ENCODE results near the gene NF2.

DNA sequence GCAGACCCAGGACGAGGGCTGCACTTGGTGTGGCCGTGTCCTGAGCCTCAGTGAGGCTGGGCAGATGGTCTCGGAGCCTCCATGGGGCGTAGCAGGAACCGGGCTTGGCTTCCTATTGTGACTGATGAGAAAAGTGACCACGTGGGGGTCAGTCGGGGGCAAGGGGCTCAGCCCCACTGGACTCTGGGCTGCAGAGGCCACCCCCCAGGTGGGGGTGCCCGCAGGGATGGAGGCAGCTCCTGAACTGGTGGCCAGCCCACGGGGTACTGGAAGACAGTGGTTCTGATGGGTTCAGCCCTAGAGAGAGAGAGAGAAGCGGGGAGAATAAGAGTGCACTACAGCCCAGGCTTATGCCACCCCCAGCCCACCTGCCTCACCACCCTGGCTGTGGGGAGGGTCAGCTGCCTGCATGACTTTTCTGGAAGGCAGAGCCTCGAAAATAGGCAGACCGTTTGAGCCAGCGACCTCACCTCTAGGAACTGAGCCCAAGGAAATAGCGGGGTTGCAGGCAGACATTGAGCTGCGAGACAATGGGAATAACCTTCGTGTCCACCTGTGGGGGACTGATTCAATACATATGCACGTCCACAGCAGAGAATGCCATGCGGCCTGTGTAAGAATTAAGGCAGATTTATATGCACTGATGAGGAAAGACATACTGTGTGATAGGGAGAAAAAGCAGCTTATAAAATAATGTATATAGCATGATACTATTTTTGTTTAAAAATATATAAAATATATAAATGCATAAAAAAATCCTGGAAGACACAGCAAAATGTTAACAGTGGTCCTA is 127.8 kb downstream of the NF2 start:
- TF ChIP-seq ARNTL (CRISPR knock-in tag; IDR thresholded peaks at IDR 0.05; ENCODE audit: borderline replicate concordance, low read depth): no peak
- TF ChIP-seq ZFP3 (CRISPR knock-in tag; IDR thresholded peaks at IDR 0.05): no peak
- TF ChIP-seq ZFP30 (CRISPR knock-in tag; IDR thresholded peaks at IDR 0.05): no peak
- TF ChIP-seq SNAI2 (CRISPR knock-in tag; IDR thresholded peaks at IDR 0.05): no peak
- TF ChIP-seq ZC3H10 (CRISPR knock-in tag; IDR thresholded peaks at IDR 0.05): no peak
- TF ChIP-seq, protein P1, sequence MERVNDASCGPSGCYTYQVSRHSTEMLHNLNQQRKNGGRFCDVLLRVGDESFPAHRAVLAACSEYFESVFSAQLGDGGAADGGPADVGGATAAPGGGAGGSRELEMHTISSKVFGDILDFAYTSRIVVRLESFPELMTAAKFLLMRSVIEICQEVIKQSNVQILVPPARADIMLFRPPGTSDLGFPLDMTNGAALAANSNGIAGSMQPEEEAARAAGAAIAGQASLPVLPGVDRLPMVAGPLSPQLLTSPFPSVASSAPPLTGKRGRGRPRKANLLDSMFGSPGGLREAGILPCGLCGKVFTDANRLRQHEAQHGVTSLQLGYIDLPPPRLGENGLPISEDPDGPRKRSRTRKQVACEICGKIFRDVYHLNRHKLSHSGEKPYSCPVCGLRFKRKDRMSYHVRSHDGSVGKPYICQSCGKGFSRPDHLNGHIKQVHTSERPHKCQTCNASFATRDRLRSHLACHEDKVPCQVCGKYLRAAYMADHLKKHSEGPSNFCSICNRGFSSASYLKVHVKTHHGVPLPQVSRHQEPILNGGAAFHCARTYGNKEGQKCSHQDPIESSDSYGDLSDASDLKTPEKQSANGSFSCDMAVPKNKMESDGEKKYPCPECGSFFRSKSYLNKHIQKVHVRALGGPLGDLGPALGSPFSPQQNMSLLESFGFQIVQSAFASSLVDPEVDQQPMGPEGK (CRISPR knock-in tag; IDR thresholded peaks at IDR 0.05; ENCODE audit: borderline replicate concordance): no peak
- no peak for TF ChIP-seq GLIS3 (CRISPR knock-in tag; IDR thresholded peaks at IDR 0.05)
- no peak for TF ChIP-seq ESRRG (CRISPR knock-in tag; IDR thresholded peaks at IDR 0.05)
- no peak for TF ChIP-seq RARB (CRISPR knock-in tag; IDR thresholded peaks at IDR 0.05)
- no peak for TF ChIP-seq CSDC2 (CRISPR knock-in tag; IDR thresholded peaks at IDR 0.05)
- TF ChIP-seq, protein P2, sequence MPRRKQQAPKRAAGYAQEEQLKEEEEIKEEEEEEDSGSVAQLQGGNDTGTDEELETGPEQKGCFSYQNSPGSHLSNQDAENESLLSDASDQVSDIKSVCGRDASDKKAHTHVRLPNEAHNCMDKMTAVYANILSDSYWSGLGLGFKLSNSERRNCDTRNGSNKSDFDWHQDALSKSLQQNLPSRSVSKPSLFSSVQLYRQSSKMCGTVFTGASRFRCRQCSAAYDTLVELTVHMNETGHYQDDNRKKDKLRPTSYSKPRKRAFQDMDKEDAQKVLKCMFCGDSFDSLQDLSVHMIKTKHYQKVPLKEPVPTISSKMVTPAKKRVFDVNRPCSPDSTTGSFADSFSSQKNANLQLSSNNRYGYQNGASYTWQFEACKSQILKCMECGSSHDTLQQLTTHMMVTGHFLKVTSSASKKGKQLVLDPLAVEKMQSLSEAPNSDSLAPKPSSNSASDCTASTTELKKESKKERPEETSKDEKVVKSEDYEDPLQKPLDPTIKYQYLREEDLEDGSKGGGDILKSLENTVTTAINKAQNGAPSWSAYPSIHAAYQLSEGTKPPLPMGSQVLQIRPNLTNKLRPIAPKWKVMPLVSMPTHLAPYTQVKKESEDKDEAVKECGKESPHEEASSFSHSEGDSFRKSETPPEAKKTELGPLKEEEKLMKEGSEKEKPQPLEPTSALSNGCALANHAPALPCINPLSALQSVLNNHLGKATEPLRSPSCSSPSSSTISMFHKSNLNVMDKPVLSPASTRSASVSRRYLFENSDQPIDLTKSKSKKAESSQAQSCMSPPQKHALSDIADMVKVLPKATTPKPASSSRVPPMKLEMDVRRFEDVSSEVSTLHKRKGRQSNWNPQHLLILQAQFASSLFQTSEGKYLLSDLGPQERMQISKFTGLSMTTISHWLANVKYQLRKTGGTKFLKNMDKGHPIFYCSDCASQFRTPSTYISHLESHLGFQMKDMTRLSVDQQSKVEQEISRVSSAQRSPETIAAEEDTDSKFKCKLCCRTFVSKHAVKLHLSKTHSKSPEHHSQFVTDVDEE (CRISPR knock-in tag; IDR thresholded peaks at IDR 0.05): no peak

All from SK-N-SH treated with all-trans-retinoic acid at 6 μM for 48 hours (cell line).